Esophagus muscularis mucosa (tissue), 3 donors: ENCODE measurements around the gene TNF.

Source experiments
- CTCF ChIP-seq, 3 experiments: fragments of 200-600 bp in 2 of 3; fragments of 450-650 bp in 1 of 3; sonication (generic) in 2 of 3; IDR thresholded peaks; one replicate each; pipeline ENCODE4 v1.5.1; 2017 to 2019; ENCODE audit warnings: antibody characterized with exemption in 3 of 3, mild to moderate bottlenecking in 2 of 3, moderate library complexity in 1 of 3
- POLR2AphosphoS5 ChIP-seq, 2 donors: sonication (generic); formaldehyde crosslinking; IDR thresholded peaks; one replicate each; pipeline ENCODE4 v1.6.1; 2017; ENCODE audit warnings: antibody characterized with exemption in 2 of 2

GRCh38 chr6:31540640-31541039, 34.7 kb upstream of the TNF start:
- TF ChIP-seq POLR2AphosphoS5 (IDR thresholded peaks at IDR 0.05) (no peak), CTCF (IDR thresholded peaks at IDR 0.05) (no peak)
